ENCODE measurements around the gene MAP3K4. TPM values are rescaled to one million over a fixed set of nuclear protein-coding genes. Genes with fewer than 3 reads are reported as not detected.

MAP3K4 gene
- total and polyA plus RNA-seq, 2 of the 8 experiments (the other 6 are each of a cell fraction or from before 2014, with no cell fraction given) = 16.6 to 51.6 TPM

GRCh38 chr6:161101517-161101916 is 109.9 kb downstream of the MAP3K4 start:
- Histone ChIP-seq H3K79me2 (ENCODE audit: control insufficient read depth in 1 of 2, insufficient read depth in 2 of 2, low read length in 2 of 2) (no peaks in the 10 kb centered on the region), H3K4me3 (ENCODE audit: extremely low read depth in 1 of 4, insufficient read depth in 2 of 4, low read depth in 3 of 4, low read length in 4 of 4) (no peak overlapping the region), H3K4ac (replicated peaks; ENCODE audit: insufficient read length, low read depth, low read length) (no peak overlapping the region), H3K56ac (replicated peaks; ENCODE audit: insufficient read length, low read depth, low read length) (no peak overlapping the region), H2BK120ac (replicated peaks; ENCODE audit: low read depth, low read length) (no peak overlapping the region), H3K9ac (replicated peaks in 1 of 4; ENCODE audit: extremely low read depth in 1 of 4, low read depth in 3 of 4, low read length in 3 of 4) (no peak overlapping the region), H3K18ac (ENCODE audit: extremely low read depth, low read length) (no peak overlapping the region), H2AFZ (ENCODE audit: low read length) (no peak overlapping the region), H3K27me3 (replicated peaks in 1 of 4; ENCODE audit: control insufficient read depth in 3 of 4, extremely low read depth in 1 of 4, insufficient read depth in 3 of 4, low read length in 3 of 4) (no peaks in the 10 kb centered on the region), H3K27ac (ENCODE audit: low read depth, low read length) (no peak overlapping the region), H2BK12ac (ENCODE audit: low read depth, low read length) (no peak overlapping the region), H3K4me1 (replicated peaks in 1 of 4; ENCODE audit: control insufficient read depth in 3 of 4, insufficient read depth in 4 of 4, low read length in 3 of 4) (no peaks in the 10 kb centered on the region), H3K23me2 (ENCODE audit: low read depth, low read length) (no peaks in the 10 kb centered on the region), H2BK5ac (ENCODE audit: low read depth, low read length) (no peak overlapping the region), H3K36me3 (ENCODE audit: control insufficient read depth in 2 of 4, insufficient read depth in 4 of 4, low read length in 3 of 4) (peaks cover 7 to 26% (median 15%) of the 10 kb centered on the region in 4 experiments), H3K79me1 (ENCODE audit: low read depth, low read length) (no peaks in the 10 kb centered on the region), H2BK15ac (ENCODE audit: low read length) (no peak overlapping the region), H2AK5ac (ENCODE audit: low read depth, low read length) (no peak overlapping the region), H4K8ac (ENCODE audit: extremely low read depth, insufficient read depth, low read length) (no peak overlapping the region), H4K91ac (replicated peaks; ENCODE audit: insufficient read length, low read length) (no peak overlapping the region), H4K20me1 (replicated peaks in 1 of 2; ENCODE audit: control insufficient read depth in 1 of 2, insufficient read depth in 2 of 2, low read length in 2 of 2) (no peaks in the 10 kb centered on the region), H3K23ac (ENCODE audit: insufficient read length) (no peak overlapping the region), H3K9me3 (ENCODE audit: insufficient read depth in 2 of 2, low read depth in 1 of 2, low read length in 1 of 2) (no peaks in the 10 kb centered on the region), H4K5ac (ENCODE audit: insufficient read length, low read depth, low read length) (no peak overlapping the region), H3K4me2 (ENCODE audit: insufficient read depth in 1 of 2, low read depth in 2 of 2, low read length in 2 of 2) (no peak overlapping the region), H2BK20ac (ENCODE audit: low read length) (no peak overlapping the region), H3K14ac (ENCODE audit: insufficient read length) (no peak overlapping the region)
- FAIRE-seq = no peak
- DNase-seq (ENCODE audit: low read depth in 1 of 2, low spot score in 2 of 2) = no peak
- 90% methylated on average over 7 of the region's 7 CpGs; no CpG with 5 or more reads in 1 of the 2 experiments for WGBS, 2 experiments (ENCODE audit: extremely low coverage in 1 of 2, insufficient coverage in 1 of 2, insufficient read length in 1 of 2, insufficient replicate concordance in 2 of 2, low coverage in 1 of 2, low lambda C conversion rate in 2 of 2, missing lambda C conversion rate in 1 of 2)
- TF ChIP-seq TBP (IDR thresholded peaks at IDR 0.05; ENCODE audit: low read depth, low read length) (no peak), SRF (IDR thresholded peaks at IDR 0.05; ENCODE audit: low read depth, low read length) (no peak), SIX5 (IDR thresholded peaks at IDR 0.05; ENCODE audit: low read depth, low read length) (no peak), POLR2A (IDR thresholded peaks at IDR 0.05; ENCODE audit: control extremely low read depth in 1 of 2, low read depth in 2 of 2, low read length in 2 of 2) (no peak), SIRT6 (IDR thresholded peaks at IDR 0.05; ENCODE audit: low read length) (no peak), RXRA (IDR thresholded peaks at IDR 0.05; ENCODE audit: insufficient read depth, low read depth, low read length) (no peak), CTCF (IDR thresholded peaks at IDR 0.05; ENCODE audit: control extremely low read depth in 1 of 3, insufficient read depth in 1 of 3, low read depth in 1 of 3, low read length in 3 of 3) (peak; percentile 44 to 54 (median 47)), RAD21 (IDR thresholded peaks at IDR 0.05 in 1 of 2, conservative IDR thresholded peaks at IDR 0.05 in 1 of 2; ENCODE audit: low read depth in 2 of 2, low read length in 2 of 2) (peak; percentile 60 to 73)
- ChIA-PET CTCF (ENCODE audit: partially characterized antibody) (interaction anchor here (0.7 to 4.8 kb wide), 26 partner anchors 10 to 351 kb away, joined by 3 to 38 read pairs (median 4); no protein-coding TSS in a partner anchor), POLR2A (ENCODE audit: partially characterized antibody) (no interaction called here)
